Measurements from ENCODE around the gene GGCX.
"Not testable (repeated sequence)": the region's sequence is repeated elsewhere in the genome, so short reads cannot be mapped to it uniquely, and the experiment has no call there.

The GGCX gene

GRCh38 chr2:85593023-85593422 lies 31.7 kb upstream of the GGCX start:
- DNase-seq, result no peak

- DNase-seq, result not testable (repeated sequence)
Observed at GRCh38 chr2:85592299-85592698, 31.0 kb upstream of the GGCX start.

- DNase-seq, result no peak
Observed at GRCh38 chr2:85591563-85591962, 30.3 kb upstream of the GGCX start.

- no peak for DNase-seq
Observed at GRCh38 chr2:85590950-85591349, 29.7 kb upstream of the GGCX start.

GRCh38 chr2:85589982-85590791 lies 28.9 kb upstream of the GGCX start:
- no peak for DNase-seq

- no peak for DNase-seq
Observed at GRCh38 chr2:85589181-85589580, 27.9 kb upstream of the GGCX start.

- no peak for DNase-seq
Observed at GRCh38 chr2:85588645-85589044, 27.4 kb upstream of the GGCX start.

GRCh38 chr2:85588236-85588635 lies 26.9 kb upstream of the GGCX start:
- DNase-seq, result no peak

- no peak for DNase-seq
Observed at GRCh38 chr2:85585781-85586105, 24.4 kb upstream of the GGCX start.

GRCh38 chr2:85584857-85585780 lies 23.8 kb upstream of the GGCX start:
- no peak for DNase-seq

- DNase-seq, result no peak
Observed at GRCh38 chr2:85584354-85584856, 23.1 kb upstream of the GGCX start, which contains the start of gene VAMP5. TSS of gene VAMP5 (plus strand) at chr2:85584431. CDS start at chr2:85584491, 60 bp downstream.

GRCh38 chr2:85583667-85584353 lies 22.5 kb upstream of the GGCX start:
- no peak for DNase-seq

- no peak for DNase-seq
Observed at GRCh38 chr2:85582492-85582891, 21.2 kb upstream of the GGCX start.

GRCh38 chr2:85580206-85580605 lies 18.9 kb upstream of the GGCX start:
- DNase-seq, result no peak

- DNase-seq, result no peak
Observed at GRCh38 chr2:85579266-85579935, 18.1 kb upstream of the GGCX start.

- DNase-seq, result no peak
Observed at GRCh38 chr2:85578243-85579180, 17.2 kb upstream of the GGCX start.

- DNase-seq, result no peak
Observed at GRCh38 chr2:85577386-85578242, 16.3 kb upstream of the GGCX start, which contains the start of gene VAMP8. TSS of gene VAMP8 (plus strand) at chr2:85577586. CDS start at chr2:85577647, 61 bp downstream.

- no peak for DNase-seq
Observed at GRCh38 chr2:85577063-85577385, 15.7 kb upstream of the GGCX start.

GRCh38 chr2:85575739-85576138 lies 14.4 kb upstream of the GGCX start:
- no peak for DNase-seq

- DNase-seq, result no peak
Observed at GRCh38 chr2:85566265-85566664, 5.0 kb upstream of the GGCX start.

All from NCI-H748 treated with DMSO at 0.1 percent for 48 hours (cell line).